Gastroesophageal sphincter (tissue), 4 donors: ENCODE results near the gene KCNMA1. TPM values are rescaled to one million over a fixed set of nuclear protein-coding genes. Genes with fewer than 3 reads are reported as not detected.

Experiments used
- ATAC-seq: fragments of 150-250 bp; one replicate; pipeline ENCODE4 v1.9.1; 2016; ENCODE audit warnings: mild to moderate bottlenecking, moderate library complexity
- H3K27ac ChIP-seq, 4 donors: fragments of 200-600 bp; sonication (generic) in 3 of 4; 1 replicate in 3 of 4; 2 replicates in 1 of 4; pipeline ENCODE4 v1.5.1; 2016 to 2019
- H3K27me3 ChIP-seq: fragments of 200-600 bp; sonication (generic); one replicate; pipeline ENCODE4 v1.5.1; 2019
- H3K36me3 ChIP-seq, 2 donors: fragments of 200-600 bp; sonication (generic); one replicate each; pipeline ENCODE4 v1.5.1; 2019; ENCODE audit warnings: control low read depth in 1 of 2
- H3K4me1 ChIP-seq, 3 donors: fragments of 200-600 bp; sonication (generic); 1 replicate in 2 of 3; 2 replicates in 1 of 3; pipeline ENCODE4 v1.5.1; 2016 to 2019; ENCODE audit warnings: control low read depth in 2 of 3
- H3K4me3 ChIP-seq, 2 donors: fragments of 200-600 bp; sonication (generic); one replicate each; pipeline ENCODE4 v1.5.1; 2019; ENCODE audit warnings: mild to moderate bottlenecking in 1 of 2, moderate library complexity in 1 of 2
- H3K9me3 ChIP-seq, 3 donors: fragments of 200-600 bp; sonication (generic); one replicate each; pipeline ENCODE4 v1.5.1; 2017 to 2019; ENCODE audit warnings: control low read depth in 2 of 3
- EP300 ChIP-seq: sonication (generic); formaldehyde crosslinking; IDR thresholded peaks from one replicate; pipeline ENCODE4 v1.6.1; 2017; ENCODE audit warnings: antibody characterized with exemption, mild to moderate bottlenecking
- POLR2A ChIP-seq, 2 donors: fragments of 450-650 bp; IDR thresholded peaks; one replicate each; pipeline ENCODE4 v1.6.1; 2017; ENCODE audit warnings: antibody characterized with exemption in 2 of 2, mild to moderate bottlenecking in 2 of 2, moderate library complexity in 1 of 2
- POLR2AphosphoS5 ChIP-seq: sonication (generic); formaldehyde crosslinking; IDR thresholded peaks from one replicate; pipeline ENCODE4 v1.6.1; 2017; ENCODE audit warnings: antibody characterized with exemption
- WGBS, 2 donors: methylation state at CpG; one replicate each; pipeline ENCODE4 v1.1.5; 2018; ENCODE audit warnings: low coverage in 1 of 2; 5-methylcytosine and 5-hydroxymethylcytosine counted together
- total RNA-seq, 4 donors: library from RNA; depleted of rRNA; stranded (reverse); fragments of >200 nt; gene quantifications; one replicate each; pipeline ENCODE4 v1.1.0, GENCODE V29; 2016
- TF ChIP-seq, protein P1 (sequence below), 4 experiments: fragments of 200-600 bp in 2 of 4; fragments of 450-650 bp in 2 of 4; sonication (generic) in 1 of 4; IDR thresholded peaks; one replicate each; pipeline ENCODE4 v1.5.1; 2017 to 2019; ENCODE audit warnings: antibody characterized with exemption in 4 of 4, mild to moderate bottlenecking in 2 of 4, moderate library complexity in 2 of 4

KCNMA1 gene
- total RNA-seq, 4 donors from 2014 or later, result 168 to 389 (median 323) TPM

- H3K36me3 ChIP-seq, result no peaks in the 10 kb centered on the region
- H3K27me3 ChIP-seq, result no peaks in the 10 kb centered on the region
- no peak for TF ChIP-seq POLR2AphosphoS5
- TF ChIP-seq, protein P1, sequence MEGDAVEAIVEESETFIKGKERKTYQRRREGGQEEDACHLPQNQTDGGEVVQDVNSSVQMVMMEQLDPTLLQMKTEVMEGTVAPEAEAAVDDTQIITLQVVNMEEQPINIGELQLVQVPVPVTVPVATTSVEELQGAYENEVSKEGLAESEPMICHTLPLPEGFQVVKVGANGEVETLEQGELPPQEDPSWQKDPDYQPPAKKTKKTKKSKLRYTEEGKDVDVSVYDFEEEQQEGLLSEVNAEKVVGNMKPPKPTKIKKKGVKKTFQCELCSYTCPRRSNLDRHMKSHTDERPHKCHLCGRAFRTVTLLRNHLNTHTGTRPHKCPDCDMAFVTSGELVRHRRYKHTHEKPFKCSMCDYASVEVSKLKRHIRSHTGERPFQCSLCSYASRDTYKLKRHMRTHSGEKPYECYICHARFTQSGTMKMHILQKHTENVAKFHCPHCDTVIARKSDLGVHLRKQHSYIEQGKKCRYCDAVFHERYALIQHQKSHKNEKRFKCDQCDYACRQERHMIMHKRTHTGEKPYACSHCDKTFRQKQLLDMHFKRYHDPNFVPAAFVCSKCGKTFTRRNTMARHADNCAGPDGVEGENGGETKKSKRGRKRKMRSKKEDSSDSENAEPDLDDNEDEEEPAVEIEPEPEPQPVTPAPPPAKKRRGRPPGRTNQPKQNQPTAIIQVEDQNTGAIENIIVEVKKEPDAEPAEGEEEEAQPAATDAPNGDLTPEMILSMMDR (IDR thresholded peaks at IDR 0.05), result no peak
- 100% methylated on average over 1 of the region's 1 CpG; no CpG with 5 or more reads in 1 of the 2 donors for WGBS, 2 donors
- H3K9me3 ChIP-seq, result no peaks in the 10 kb centered on the region
- no peak for ATAC-seq
- H3K4me1 ChIP-seq, result peaks cover 0 to 50% (median 0%) of the 10 kb centered on the region in 3 donors
- H3K27ac ChIP-seq, result no peak overlapping the region
- H3K4me3 ChIP-seq, result no peak overlapping the region
These were observed 93.0 kb downstream of the KCNMA1 start for GRCh38 chr10:77544617-77545016.

DNA sequence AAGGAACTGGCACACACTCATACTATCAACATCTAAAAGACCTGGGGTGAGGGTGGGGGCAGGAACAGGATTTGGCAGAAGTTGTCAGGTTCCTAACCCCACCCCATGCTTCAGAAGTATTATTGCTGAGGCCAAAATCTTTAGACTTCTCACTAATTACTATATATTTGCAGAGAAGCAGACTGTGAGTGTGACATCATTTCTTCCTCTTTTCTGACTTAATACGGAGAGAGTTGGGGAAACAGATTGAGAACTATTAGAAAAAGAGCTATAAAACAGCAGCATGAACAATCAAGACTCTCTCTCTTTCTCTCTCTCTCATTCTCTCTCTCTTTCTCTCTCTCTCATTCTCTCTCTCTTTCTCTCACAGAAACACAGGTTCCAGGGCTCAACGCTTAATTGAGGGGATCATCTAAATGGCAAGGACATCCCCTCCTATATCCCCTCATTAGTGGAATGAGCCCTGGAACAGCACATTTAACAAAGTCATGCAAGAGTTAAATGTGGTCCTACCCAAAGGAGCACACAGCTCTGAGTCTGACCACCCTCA lies 94.8 kb downstream of the KCNMA1 start:
- no peak overlapping the region for H3K27ac ChIP-seq
- H3K27me3 ChIP-seq, result no peaks in the 10 kb centered on the region
- peaks cover 0 to 59% (median 6%) of the 10 kb centered on the region in 3 donors for H3K4me1 ChIP-seq
- 78 to 100% methylated on average over 1 to 2 of the region's 2 CpGs for WGBS, 2 donors
- H3K9me3 ChIP-seq, result no peaks in the 10 kb centered on the region
- no peak for ATAC-seq
- TF ChIP-seq, protein P1 (IDR thresholded peaks at IDR 0.05), result no peak
- TF ChIP-seq POLR2A (IDR thresholded peaks at IDR 0.05) (no peak), POLR2AphosphoS5 (no peak)
- H3K36me3 ChIP-seq, result no peaks in the 10 kb centered on the region
- no peak overlapping the region for H3K4me3 ChIP-seq

- Histone ChIP-seq H3K27ac (no peak overlapping the region), H3K27me3 (no peaks in the 10 kb centered on the region), H3K4me1 (peaks cover 4 to 59% (median 10%) of the 10 kb centered on the region in 3 donors), H3K36me3 (no peaks in the 10 kb centered on the region), H3K9me3 (no peaks in the 10 kb centered on the region), H3K4me3 (no peak overlapping the region)
- TF ChIP-seq, protein P1 (IDR thresholded peaks at IDR 0.05), result no peak
- TF ChIP-seq POLR2A (IDR thresholded peaks at IDR 0.05), result no peak
- TF ChIP-seq POLR2AphosphoS5, result no peak
- no peak for TF ChIP-seq EP300
- ATAC-seq, result no peak
These were observed 95.7 kb downstream of the KCNMA1 start for GRCh38 chr10:77541944-77542343.

DNA sequence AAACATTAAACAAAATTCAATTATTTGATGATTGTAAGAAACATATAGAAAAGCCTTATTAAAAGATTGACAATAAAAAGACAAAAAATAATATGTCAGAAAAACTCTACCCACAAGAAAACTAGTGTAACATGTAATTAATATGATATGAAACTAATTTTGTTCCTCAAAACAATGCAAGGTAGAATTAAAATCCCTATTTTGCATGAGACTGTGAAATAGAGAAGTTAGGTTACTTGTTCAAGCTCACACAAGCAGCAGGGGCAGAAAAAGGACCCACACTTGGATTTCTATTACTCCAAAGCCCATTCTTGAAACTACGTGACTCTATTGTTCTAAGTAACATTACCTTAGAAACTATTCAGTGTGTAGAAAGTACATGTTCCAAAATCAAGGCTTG lies 96.4 kb downstream of the KCNMA1 start:
- H3K9me3 ChIP-seq, result no peaks in the 10 kb centered on the region
- TF ChIP-seq, protein P1 (IDR thresholded peaks at IDR 0.05), result no peak
- no peak for TF ChIP-seq POLR2AphosphoS5
- no peak for TF ChIP-seq EP300
- TF ChIP-seq POLR2A (IDR thresholded peaks at IDR 0.05), result no peak
- H3K4me1 ChIP-seq, result peaks cover 5 to 59% (median 10%) of the 10 kb centered on the region in 3 donors
- H3K36me3 ChIP-seq, result no peaks in the 10 kb centered on the region
- H3K27me3 ChIP-seq, result no peaks in the 10 kb centered on the region
- 93 to 100% methylated on average over 1 of the region's 1 CpG for WGBS, 2 donors
- no peak overlapping the region for H3K27ac ChIP-seq
- H3K4me3 ChIP-seq, result no peak overlapping the region
- no peak for ATAC-seq

DNA sequence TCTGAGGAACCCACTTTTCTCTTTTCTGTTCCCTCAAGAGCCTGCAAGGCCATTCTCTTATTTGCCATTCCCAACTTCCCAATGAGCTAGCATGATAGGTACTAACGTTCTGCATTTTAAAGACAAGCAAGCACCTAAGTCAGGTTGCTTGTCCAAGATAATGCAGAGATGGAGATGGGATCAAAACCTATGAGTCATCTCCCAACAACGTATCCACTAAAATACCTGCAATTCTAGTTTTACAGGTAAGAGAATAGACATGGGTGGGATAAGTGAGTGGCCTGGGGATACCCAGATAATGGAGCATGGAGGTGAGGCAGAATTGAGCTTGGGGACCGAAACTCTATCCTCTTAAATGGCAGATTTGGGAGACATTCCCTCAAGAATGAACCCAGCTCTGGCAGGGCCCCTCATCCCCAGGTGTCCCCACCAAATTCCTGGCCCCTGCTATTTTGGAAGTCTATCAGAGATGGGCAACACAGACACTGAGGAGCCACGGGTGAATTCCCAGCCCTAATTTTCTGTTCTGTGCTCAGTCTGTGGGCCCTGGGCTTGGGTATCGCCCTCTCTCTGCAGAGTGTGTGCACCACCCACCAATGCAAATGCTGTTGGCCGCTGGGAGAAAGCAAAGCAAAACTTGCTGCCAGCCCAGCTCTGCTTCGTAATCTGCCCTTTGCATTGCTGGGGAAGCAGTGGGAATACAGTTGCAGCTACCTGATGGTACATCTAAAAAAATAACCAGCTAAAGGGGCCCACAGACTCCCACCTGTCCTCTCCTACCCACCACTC lies 98.3 kb downstream of the KCNMA1 start:
- H3K4me3 ChIP-seq, result no peak overlapping the region
- WGBS, 2 donors, result 69 to 80% methylated on average over 1 to 4 of the region's 7 CpGs
- H3K27ac ChIP-seq, result peak overlapping the region in 2 of 4 donors; percentile 70 to 73
- TF ChIP-seq POLR2AphosphoS5 (no peak), POLR2A (IDR thresholded peaks at IDR 0.05) (no peak), EP300 (no peak)
- TF ChIP-seq, protein P1 (IDR thresholded peaks at IDR 0.05), result no peak
- ATAC-seq, result no peak
- no peaks in the 10 kb centered on the region for H3K9me3 ChIP-seq
- H3K27me3 ChIP-seq, result no peaks in the 10 kb centered on the region
- peaks cover 5 to 65% (median 10%) of the 10 kb centered on the region in 3 donors for H3K4me1 ChIP-seq
- no peaks in the 10 kb centered on the region for H3K36me3 ChIP-seq
